K562 (cell line): ENCODE results near the gene EGFL7. TPM values are rescaled to one million over a fixed set of nuclear protein-coding genes. Genes with fewer than 3 reads are reported as not detected.

Experiments used
- CHCHD3 ChIP-seq: fragments of 250-450 bp; sonication (Bioruptor Pico); IDR thresholded peaks from 2 replicates; pipeline ENCODE4 v2.1.2; 2022; ENCODE audit warnings: mild to moderate bottlenecking
- ETV6 ChIP-seq, 3 experiments: fragments of 150-350 bp in 1 of 3; sonication (generic) in 1 of 3; formaldehyde crosslinking in 1 of 3; IDR thresholded peaks; 2 replicates each; pipeline versions ENCODE4 v1.6.1 to v1.8.0; 2014 to 2022; ENCODE audit warnings: borderline replicate concordance in 2 of 3, low read depth in 2 of 3, antibody characterized with exemption in 1 of 3, low read length in 1 of 3, mild to moderate bottlenecking in 1 of 3, missing genetic modification reagents in 1 of 3
- KLF10 ChIP-seq: fragments of 250-450 bp; sonication (Bioruptor Pico); IDR thresholded peaks from 2 replicates; pipeline ENCODE4 v1.6.1; 2021; ENCODE audit warnings: matching md5 sums
- NFXL1 ChIP-seq: fragments of 450-650 bp; formaldehyde crosslinking; IDR thresholded peaks from 2 replicates; pipeline ENCODE4 v1.4.0; 2021; ENCODE audit warnings: mild to moderate bottlenecking
- POLR2G ChIP-seq: fragments of 200-400 bp; formaldehyde crosslinking; IDR thresholded peaks from 2 replicates; pipeline ENCODE4 v1.6.1; 2017; ENCODE audit warnings: low read depth, mild to moderate bottlenecking, antibody characterized with exemption, low read length, moderate library complexity
- POU5F1 ChIP-seq: fragments of 150-350 bp; IDR thresholded peaks from 2 replicates; pipeline ENCODE4 v1.6.1; 2014; ENCODE audit warnings: borderline replicate concordance, low read length, low read depth, mild to moderate bottlenecking; ENCODE audit not compliant: partially characterized antibody
- SMARCA5 ChIP-seq: fragments of 450-650 bp; IDR thresholded peaks from 2 replicates; pipeline ENCODE4 v1.6.1; 2016
- TARDBP ChIP-seq: fragments of 450-650 bp; IDR thresholded peaks from 2 replicates; pipeline ENCODE4 v1.6.1; 2016
- TBP ChIP-seq: optimal IDR thresholded peaks from 2 replicates; pipeline ENCODE3; 2011; ENCODE audit warnings: low read depth, low read length, improper control_type of control experiment
- U2AF1 ChIP-seq: fragments of 200-400 bp; formaldehyde crosslinking; optimal IDR thresholded peaks from 2 replicates; pipeline ENCODE3; 2017; ENCODE audit warnings: mild to moderate bottlenecking, low read depth, low read length, moderate library complexity
- YBX1 ChIP-seq: fragments of 450-650 bp; IDR thresholded peaks from 2 replicates; pipeline ENCODE4 v1.7.1; 2016; ENCODE audit warnings: mild to moderate bottlenecking
- ZKSCAN3 ChIP-seq: fragments of 250-450 bp; sonication (Bioruptor Pico); IDR thresholded peaks from 2 replicates; pipeline ENCODE4 v1.4.0; 2020
- ZNF184 ChIP-seq: sonication (generic); formaldehyde crosslinking; IDR thresholded peaks from 2 replicates; pipeline ENCODE4 v1.5.0; 2020; ENCODE audit warnings: missing genetic modification reagents
- ZNF274 ChIP-seq: IDR thresholded peaks from 2 replicates; pipeline ENCODE4 v1.6.1; 2011; ENCODE audit warnings: low read depth, mild to moderate bottlenecking, low read length, moderate library complexity, borderline replicate concordance
- ZNF77 ChIP-seq: fragments of 250-450 bp; sonication (Bioruptor Pico); IDR thresholded peaks from 2 replicates; pipeline ENCODE4 v1.5.0; 2020
- polyA plus RNA-seq, 8 experiments: library from polyadenylated mRNA; depleted of rRNA in 4 of 8; stranded (reverse) in 5 of 8; unstranded in 3 of 8; fragments of >200 nt; fragmentation: Nextera tagmentation in 2 of 8; fragmentation: Illumina TruSeq in 1 of 8; extraction: Ambion mirVana in 2 of 8; extraction: Trizol in 1 of 8; gene quantifications; 2 replicates each; pipeline versions ENCODE4 v1.2.1 to v1.2.3, GENCODE V29; 2011 to 2014; ENCODE audit warnings: inconsistent platforms in 1 of 8, missing spikeins in 1 of 8
- total RNA-seq, 7 experiments: library from RNA; depleted of rRNA in 6 of 7; stranded (reverse); fragments of >200 nt in 6 of 7; fragmentation: Illumina TruSeq in 2 of 7; extraction: Trizol in 2 of 7; gene quantifications; 2 replicates each; pipeline versions ENCODE4 v1.2.1 to v1.2.3, GENCODE V29; 2011 to 2021; ENCODE audit warnings: low replicate concordance in 1 of 7
- TF ChIP-seq, protein P1 (sequence below): fragments of 250-450 bp; sonication (Bioruptor Pico); IDR thresholded peaks from 2 replicates; pipeline ENCODE4 v1.4.0; 2020
- TF ChIP-seq, protein P2 (sequence below): sonication (generic); formaldehyde crosslinking; IDR thresholded peaks from 2 replicates; pipeline ENCODE4 v1.8.0; 2023; ENCODE audit warnings: mild to moderate bottlenecking, missing genetic modification reagents
- TF ChIP-seq, protein P3 (sequence below): sonication (generic); formaldehyde crosslinking; IDR thresholded peaks from 2 replicates; pipeline ENCODE4 v1.8.1; 2023; ENCODE audit warnings: mild to moderate bottlenecking, missing genetic modification reagents
- TF ChIP-seq, protein P4 (sequence below): sonication (generic); formaldehyde crosslinking; IDR thresholded peaks from 2 replicates; pipeline ENCODE4 v1.5.0; 2020; ENCODE audit warnings: missing genetic modification reagents
- TF ChIP-seq, protein P5 (sequence below): fragments of 150-350 bp; IDR thresholded peaks from 2 replicates; pipeline ENCODE4 v1.6.1; 2014; ENCODE audit warnings: low read depth, mild to moderate bottlenecking, low read length, borderline replicate concordance

The EGFL7 gene
- total and polyA plus RNA-seq, 9 of the 15 experiments (the other 6 are each of a cell fraction or from before 2014, with no cell fraction given) = 1.5 to 286 (median 55.5) TPM

DNA sequence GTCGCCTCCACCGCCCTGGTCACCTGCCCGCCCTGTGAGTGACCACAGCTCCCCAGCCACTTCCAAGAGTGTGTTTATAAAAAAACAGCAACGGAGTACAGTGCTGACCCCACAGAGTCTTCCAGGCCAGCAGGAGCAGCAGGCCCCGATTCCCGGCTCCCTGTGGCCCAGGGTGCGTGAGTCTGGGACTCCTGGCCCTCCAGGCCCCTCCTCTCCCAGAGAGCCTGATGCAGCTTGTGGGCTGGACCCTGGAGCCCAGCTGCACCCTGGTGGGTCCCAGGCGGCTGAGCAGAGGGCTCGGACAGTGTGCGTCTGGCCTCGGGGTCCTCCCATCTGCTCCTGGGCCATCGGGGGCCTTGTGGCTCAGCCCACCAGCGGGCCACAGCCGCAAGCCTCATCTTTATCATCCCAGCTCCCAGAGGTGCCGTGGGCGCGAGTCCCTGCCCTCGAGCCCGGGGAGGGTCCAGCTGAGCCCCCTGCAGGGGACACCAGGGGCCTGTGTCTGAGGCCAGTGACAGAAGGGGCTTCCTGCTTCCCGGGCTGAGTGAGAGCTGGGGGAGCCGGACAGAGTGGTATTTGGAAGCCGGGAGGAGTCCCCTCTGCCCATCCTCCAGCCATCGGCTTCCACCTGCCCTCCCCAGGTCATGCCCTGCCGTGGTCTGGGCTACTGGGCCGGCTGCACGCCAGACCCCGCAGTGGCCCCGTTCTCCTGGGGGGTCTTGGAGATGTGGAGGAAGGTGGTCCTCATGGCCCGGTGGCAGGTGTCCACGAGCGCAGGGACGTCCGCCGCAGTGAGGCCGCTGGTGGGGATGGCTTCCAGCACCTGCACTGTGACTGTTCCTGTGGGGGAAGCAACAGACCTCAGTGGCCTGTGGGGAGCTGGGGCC is 10.6 kb downstream of the EGFL7 start (continued):
- TF ChIP-seq ETV6 (IDR thresholded peaks at IDR 0.05; ENCODE audit: borderline replicate concordance in 1 of 2, low read depth in 2 of 2, low read length in 1 of 2) = no peak
- no peak for TF ChIP-seq ETV6 (CRISPR knock-in tag; IDR thresholded peaks at IDR 0.05; ENCODE audit: borderline replicate concordance)
- TF ChIP-seq, protein P1, sequence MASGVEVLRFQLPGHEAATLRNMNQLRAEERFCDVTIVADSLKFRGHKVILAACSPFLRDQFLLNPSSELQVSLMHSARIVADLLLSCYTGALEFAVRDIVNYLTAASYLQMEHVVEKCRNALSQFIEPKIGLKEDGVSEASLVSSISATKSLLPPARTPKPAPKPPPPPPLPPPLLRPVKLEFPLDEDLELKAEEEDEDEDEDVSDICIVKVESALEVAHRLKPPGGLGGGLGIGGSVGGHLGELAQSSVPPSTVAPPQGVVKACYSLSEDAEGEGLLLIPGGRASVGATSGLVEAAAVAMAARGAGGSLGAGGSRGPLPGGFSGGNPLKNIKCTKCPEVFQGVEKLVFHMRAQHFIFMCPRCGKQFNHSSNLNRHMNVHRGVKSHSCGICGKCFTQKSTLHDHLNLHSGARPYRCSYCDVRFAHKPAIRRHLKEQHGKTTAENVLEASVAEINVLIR (CRISPR knock-in tag) = no peak
- no peak for TF ChIP-seq ZNF184 (CRISPR knock-in tag)
- TF ChIP-seq POU5F1 = no peak
- TF ChIP-seq, protein P2, sequence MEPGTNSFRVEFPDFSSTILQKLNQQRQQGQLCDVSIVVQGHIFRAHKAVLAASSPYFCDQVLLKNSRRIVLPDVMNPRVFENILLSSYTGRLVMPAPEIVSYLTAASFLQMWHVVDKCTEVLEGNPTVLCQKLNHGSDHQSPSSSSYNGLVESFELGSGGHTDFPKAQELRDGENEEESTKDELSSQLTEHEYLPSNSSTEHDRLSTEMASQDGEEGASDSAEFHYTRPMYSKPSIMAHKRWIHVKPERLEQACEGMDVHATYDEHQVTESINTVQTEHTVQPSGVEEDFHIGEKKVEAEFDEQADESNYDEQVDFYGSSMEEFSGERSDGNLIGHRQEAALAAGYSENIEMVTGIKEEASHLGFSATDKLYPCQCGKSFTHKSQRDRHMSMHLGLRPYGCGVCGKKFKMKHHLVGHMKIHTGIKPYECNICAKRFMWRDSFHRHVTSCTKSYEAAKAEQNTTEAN = no peak
- TF ChIP-seq YBX1 = no peak
- no peak; the same call in 1 of the 2 replicates for TF ChIP-seq CHCHD3 (CRISPR knock-in tag)
- TF ChIP-seq ZNF77 (CRISPR knock-in tag) = 0 out of 2 replicates have a peak, but pooled peaks have one; percentile 48
- no peak for TF ChIP-seq U2AF1
- TF ChIP-seq NFXL1 (CRISPR knock-in tag) = no peak
- TF ChIP-seq, protein P3, sequence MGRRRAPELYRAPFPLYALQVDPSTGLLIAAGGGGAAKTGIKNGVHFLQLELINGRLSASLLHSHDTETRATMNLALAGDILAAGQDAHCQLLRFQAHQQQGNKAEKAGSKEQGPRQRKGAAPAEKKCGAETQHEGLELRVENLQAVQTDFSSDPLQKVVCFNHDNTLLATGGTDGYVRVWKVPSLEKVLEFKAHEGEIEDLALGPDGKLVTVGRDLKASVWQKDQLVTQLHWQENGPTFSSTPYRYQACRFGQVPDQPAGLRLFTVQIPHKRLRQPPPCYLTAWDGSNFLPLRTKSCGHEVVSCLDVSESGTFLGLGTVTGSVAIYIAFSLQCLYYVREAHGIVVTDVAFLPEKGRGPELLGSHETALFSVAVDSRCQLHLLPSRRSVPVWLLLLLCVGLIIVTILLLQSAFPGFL = no peak
- TF ChIP-seq, protein P4, sequence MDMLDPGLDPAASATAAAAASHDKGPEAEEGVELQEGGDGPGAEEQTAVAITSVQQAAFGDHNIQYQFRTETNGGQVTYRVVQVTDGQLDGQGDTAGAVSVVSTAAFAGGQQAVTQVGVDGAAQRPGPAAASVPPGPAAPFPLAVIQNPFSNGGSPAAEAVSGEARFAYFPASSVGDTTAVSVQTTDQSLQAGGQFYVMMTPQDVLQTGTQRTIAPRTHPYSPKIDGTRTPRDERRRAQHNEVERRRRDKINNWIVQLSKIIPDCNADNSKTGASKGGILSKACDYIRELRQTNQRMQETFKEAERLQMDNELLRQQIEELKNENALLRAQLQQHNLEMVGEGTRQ (CRISPR knock-in tag) = no peak
- TF ChIP-seq ZKSCAN3 (CRISPR knock-in tag) = no peak
- no peak for TF ChIP-seq KLF10 (CRISPR knock-in tag)
- TF ChIP-seq, protein P5, sequence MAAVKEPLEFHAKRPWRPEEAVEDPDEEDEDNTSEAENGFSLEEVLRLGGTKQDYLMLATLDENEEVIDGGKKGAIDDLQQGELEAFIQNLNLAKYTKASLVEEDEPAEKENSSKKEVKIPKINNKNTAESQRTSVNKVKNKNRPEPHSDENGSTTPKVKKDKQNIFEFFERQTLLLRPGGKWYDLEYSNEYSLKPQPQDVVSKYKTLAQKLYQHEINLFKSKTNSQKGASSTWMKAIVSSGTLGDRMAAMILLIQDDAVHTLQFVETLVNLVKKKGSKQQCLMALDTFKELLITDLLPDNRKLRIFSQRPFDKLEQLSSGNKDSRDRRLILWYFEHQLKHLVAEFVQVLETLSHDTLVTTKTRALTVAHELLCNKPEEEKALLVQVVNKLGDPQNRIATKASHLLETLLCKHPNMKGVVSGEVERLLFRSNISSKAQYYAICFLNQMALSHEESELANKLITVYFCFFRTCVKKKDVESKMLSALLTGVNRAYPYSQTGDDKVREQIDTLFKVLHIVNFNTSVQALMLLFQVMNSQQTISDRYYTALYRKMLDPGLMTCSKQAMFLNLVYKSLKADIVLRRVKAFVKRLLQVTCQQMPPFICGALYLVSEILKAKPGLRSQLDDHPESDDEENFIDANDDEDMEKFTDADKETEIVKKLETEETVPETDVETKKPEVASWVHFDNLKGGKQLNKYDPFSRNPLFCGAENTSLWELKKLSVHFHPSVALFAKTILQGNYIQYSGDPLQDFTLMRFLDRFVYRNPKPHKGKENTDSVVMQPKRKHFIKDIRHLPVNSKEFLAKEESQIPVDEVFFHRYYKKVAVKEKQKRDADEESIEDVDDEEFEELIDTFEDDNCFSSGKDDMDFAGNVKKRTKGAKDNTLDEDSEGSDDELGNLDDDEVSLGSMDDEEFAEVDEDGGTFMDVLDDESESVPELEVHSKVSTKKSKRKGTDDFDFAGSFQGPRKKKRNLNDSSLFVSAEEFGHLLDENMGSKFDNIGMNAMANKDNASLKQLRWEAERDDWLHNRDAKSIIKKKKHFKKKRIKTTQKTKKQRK = no peak
- no peak for TF ChIP-seq ZNF274
- no peak for TF ChIP-seq SMARCA5
- TF ChIP-seq TARDBP = peak; percentile 79; the same call in 1 of the 2 replicates
- peak; percentile 89 for TF ChIP-seq POLR2G
- TF ChIP-seq TBP = no peak
